T-helper 2 cell treated with Interferon-gamma antibody and Interleukin-4, amounts not matched to agents 100 ng/mL and 5 ng/mL, for 36 hours (primary cell): ENCODE data around the gene TRMU. TPM values are rescaled to one million over a fixed set of nuclear protein-coding genes. Genes with fewer than 3 reads are reported as not detected.
"Not testable (repeated sequence)": the region's sequence is repeated elsewhere in the genome, so short reads cannot be mapped to it uniquely, and the experiment has no call there.

Experiments
- intact Hi-C: fragments of 100-400 bp; cut with micrococcal nuclease; formaldehyde crosslinking; loops from one replicate; pipeline ENCODE4 v1.15.1; 2023
- total RNA-seq: library from RNA; stranded (reverse); gene quantifications from 2 replicates; pipeline ENCODE4 v1.2.3, GENCODE V29; 2022

Gene TRMU
- total RNA-seq, 1 donor from 2014 or later, result 65.2 TPM

DNA sequence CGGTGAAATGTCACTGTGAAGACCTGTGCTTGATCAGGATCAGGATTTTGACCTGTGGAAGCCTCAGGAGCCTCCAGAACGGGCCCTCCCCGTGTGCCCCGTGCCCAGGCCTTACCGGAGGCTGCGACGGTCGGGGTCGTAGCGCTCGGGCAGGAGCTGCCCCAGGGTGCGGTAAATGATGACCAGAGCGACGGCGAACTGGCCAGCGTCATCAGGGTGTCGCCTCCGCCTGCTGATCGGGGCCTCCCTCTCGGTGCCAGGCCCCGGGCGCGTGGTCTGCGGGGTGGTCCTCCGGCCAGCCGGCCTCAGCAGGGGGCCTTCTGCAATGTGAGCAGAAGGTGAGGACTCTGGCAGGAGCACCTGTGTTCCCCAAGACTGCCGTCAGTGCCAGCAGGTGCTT, 46.2 kb downstream of the TRMU start:
- intact Hi-C loops, result no loop called here

GRCh38 chr22:46382524-46382923, 47.0 kb downstream of the TRMU start:
- intact Hi-C loops, result no loop called here

DNA sequence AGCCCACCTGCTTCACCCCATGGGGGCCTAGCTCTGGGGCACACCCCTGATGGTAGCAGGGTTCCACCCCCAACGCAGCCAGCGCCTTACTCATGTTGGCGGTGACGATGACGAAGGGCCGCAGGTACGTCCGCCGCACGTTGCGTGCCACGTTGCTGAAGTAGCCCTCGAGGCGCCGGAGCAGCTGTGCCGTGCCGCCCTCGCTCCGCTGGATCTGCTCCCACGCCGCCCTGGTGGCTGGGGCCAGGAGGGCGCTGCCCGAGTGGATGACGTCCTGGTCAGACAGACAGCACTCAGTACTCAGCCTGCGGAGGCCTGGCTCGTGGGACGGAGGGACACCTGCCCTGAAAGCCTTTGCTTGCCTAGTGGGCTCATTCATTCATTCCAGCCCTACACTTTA, 50.8 kb downstream of the TRMU start:
- intact Hi-C loops, result no loop called here

DNA sequence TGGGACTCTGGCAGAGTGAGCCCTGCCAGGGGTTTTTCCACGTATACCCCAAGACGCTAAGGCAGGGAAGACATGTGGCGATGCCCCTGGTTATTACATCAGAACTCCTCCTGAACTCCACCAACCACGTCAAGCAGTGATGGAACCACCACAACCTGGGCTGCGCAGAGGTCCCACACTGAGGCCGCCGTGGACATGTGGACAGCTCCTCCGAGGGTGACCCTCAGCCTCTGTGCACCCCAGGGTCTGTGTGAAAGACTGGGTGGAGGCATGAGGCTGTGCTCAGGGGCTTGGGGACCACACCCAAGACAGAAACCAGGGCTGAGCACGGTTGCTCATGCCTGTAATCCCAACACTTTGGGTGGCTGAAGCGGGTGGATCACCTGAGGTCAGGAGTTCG, 52.2 kb downstream of the TRMU start:
- intact Hi-C loops, result no loop called here

DNA sequence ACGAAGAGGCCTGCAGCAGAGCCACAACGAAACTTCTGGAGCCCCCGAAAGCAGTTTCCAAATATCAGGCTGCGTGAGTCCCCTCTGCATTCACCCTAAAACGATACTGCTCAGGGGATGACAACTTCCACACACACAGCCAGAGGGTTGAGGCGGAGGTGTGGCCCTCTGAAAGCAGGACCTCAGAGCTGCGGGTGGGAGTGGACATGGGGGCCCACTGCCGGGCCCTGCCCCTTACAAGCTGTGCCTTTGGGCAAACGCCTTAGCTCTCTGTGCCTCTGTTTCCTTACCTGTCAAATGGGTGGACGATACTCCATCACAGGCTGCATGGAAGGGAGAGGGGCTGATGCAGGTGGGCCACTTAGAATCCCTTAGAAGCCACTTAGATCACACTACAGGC, 53.1 kb downstream of the TRMU start:
- intact Hi-C loops, result no loop called here

DNA sequence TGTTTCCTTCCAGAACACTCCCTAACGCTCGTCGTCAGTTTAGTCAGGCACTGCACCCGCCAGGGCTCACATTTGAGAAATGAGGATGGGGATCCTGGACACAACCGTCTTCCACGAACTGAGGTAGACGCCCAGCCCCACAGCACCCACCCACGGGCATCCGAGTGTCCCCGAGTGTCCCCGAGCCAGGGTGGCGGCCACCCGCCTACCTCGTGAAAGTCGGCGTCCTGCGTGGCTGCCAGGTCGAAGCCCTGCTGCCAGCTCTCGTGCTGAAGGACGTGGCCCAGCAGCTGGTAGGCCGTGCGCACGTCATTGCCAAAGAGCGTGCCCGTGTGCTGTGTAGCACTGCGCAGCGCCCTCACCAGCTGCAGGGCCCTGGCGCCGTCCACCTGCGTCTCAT, 53.6 kb downstream of the TRMU start:
- intact Hi-C loops, result no loop called here

- intact Hi-C loops, result no loop called here
Measured at GRCh38 chr22:46390105-46390651, 54.7 kb downstream of the TRMU start.

DNA sequence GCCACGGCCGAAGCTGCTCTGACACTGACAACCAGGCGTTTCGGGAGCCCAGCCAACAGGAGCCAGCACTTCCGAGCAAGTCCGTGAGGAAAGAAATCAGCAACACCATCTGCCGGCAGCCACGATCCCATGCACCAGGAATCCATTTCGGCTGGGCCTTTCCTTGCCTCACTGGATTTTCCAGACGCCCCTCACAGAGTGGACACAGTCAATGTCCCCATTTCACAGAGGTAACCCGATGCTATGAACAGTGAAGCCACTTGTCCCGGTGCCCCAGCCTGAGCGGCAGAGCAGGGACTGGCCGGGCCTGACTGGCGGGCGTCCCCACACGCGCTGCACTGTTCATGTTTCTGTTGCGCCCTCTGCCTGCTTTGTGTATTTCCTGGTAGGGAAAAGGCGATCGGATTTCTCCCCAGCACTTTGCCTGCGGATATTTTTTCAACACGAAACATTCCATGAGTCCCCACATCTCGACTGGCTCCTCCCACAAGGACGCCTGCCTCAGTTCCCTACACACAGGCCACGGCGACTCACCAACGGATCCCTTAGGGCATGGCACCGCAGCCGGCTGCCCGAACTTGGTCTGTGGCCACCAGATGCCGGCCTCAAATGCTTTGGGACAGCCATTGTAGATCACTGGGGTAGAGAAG, 55.3 kb downstream of the TRMU start:
- intact Hi-C loops, result no loop called here

DNA sequence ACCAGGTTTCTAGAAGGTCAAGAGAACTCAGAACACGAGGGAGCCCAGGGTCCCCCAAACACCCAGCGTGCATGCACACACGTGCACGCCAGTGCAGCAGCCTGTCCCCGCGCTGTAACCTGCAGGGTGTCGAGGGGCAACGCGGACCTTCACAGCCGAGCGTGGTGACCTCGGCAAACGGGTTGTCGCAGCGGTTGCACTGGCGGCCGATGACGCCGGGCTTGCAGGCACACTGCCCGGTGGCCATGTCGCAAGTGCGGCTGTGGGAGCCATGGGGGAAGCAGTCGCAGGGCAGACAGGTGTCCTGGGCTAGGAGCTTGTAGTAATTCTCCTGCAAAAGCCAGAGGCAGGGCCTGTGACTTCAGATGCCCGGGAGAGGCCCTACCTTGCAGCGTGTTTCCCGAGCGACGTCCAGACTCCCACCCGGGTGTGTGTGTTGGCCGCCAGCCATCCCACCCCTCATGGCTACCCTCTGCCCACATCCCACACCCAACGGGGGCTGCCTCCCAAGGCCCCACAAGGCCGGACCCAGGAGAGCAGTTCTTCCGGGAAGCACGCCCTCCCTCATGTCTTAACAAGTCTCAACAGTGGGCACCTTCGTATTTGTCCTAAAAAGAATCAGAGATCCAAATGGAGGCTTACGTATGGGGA, 56.1 kb downstream of the TRMU start:
- intact Hi-C loops, result no loop called here

DNA sequence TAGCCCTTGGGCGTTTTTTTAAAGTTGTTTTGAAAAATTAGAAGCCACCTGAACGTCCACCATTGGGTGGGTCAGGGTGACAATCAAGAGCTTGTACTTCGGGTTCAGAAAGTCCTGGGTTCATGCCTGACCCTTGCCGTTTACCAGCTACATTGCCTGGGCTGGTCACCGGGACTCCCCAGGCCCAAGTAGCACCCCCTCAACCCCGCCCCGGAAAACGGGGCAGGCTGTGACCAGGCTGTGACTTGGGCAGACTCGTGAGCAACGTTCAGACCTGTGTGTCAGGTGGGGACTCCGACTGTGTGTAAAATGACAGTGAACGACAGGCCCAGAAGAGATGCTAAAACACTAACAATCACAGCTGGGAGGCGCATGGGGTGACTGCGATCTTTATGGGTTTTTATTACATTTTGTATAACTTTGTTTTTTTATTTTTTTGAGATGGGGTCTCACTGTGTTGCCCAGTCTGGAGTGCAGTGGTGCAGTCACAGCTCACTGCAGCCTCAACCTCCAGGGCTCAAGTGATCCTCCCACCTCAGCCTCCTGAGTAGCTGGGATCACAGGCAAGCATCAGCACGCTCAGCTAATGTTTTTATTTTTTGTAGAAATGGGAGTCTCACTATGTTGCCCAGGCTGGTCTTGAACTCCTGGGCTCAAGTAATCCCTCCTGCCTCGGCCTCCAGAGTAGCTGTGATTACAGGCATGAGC, 56.8 kb downstream of the TRMU start:
- intact Hi-C loops, result no loop called here

DNA sequence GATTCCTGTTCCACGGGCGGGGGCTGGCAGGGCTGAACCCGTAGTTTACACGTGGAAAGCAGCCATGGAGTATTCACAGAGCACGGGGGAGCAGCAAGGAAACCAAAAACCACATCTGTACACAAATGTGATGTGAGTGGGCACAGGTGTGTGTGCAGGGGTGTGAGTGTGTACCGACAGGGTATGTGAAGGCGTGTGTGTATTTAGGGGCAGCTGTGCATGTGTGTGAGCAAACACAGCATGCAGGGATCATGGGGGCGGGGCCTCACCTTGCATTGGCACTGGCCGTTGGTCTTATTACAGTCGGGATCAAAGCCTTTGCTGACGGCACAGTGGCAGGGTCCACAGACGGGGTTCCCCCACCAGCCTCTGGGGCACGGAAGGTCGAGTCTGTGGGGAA, 58.4 kb downstream of the TRMU start:
- intact Hi-C loops, result no loop called here

- intact Hi-C loops, result no loop called here
Measured at GRCh38 chr22:46394622-46395021, 59.1 kb downstream of the TRMU start.

- intact Hi-C loops, result no loop called here
Measured at GRCh38 chr22:46395145-46395544, 59.6 kb downstream of the TRMU start.

DNA sequence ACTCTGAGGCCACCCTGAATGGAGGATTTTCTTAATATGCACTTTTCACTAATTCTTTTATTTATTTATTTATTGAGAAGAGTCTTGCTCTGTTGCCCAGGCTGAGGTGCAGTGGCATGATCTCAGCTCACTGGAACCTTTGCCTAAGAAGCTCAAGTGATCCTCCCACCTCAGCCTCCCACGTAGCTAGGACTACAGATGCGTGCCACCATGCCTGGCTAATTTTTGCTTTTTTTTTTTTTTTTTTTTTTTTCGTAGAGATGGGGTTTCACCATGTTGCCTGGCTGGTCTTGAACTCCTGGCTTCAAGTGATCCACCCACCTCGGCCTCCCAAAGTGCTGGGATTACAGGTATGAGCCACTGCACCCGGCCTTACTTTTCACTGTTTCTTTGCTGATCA, 61.5 kb downstream of the TRMU start:
- intact Hi-C loops, result not testable (repeated sequence)

GRCh38 chr22:46397514-46397913, 62.0 kb downstream of the TRMU start:
- intact Hi-C loops, result no loop called here

DNA sequence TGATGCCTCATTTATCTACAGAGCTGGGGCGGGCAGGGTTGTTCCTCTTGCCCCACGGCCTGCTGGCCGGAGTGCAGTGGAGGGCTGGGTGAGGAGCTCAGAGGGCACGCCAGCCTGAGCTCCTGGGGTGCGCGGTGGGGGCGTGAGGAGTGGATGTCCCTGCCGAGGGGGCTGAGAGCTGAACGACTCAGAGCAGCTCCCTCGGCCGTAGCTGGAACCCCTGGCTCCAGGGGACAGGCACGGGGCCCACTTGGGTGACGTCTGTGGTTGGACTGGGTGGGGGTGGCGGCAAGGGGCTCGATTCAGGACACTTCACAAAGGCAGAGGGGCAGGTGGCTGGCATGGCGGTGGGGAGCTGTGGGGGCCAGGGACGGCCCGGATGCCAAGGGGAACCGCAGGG, 62.4 kb downstream of the TRMU start:
- intact Hi-C loops, result no loop called here

DNA sequence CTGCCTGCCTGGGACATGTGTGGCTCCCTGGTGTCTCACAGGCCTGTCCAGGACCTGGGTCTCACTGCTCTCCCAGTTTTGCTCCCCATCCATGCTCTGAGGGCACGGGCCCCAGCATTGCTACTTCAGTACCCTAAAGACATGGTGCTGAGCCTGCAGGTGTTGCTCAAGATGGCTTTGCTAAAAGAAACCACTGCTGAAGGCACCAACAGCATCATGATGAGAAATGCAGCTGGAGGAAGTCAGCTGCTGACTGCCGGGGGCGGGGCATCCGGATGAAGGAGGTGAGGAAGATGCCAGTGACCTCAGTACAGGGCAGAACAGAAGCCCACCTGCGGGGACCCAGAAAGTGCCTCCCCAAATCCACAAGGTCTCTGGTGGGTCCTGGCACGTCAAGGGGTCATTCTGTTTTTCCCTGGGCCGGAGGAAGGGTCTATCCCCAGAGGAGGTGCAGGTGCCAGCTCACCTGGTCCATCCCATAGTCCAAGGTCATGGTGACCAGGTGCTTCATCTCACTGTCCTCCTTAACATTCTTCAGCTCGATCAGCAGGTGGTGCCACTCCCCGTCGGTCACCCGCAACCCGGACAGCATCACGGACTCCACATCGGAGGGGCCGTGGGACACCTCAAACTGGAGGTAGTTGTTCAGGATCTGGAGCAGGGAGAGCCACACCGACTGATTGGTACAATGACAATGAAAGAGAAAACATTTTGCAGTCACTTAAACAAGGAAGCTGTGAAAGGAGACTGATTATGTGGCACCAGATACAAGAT, 63.9 kb downstream of the TRMU start:
- intact Hi-C loops, result no loop called here

DNA sequence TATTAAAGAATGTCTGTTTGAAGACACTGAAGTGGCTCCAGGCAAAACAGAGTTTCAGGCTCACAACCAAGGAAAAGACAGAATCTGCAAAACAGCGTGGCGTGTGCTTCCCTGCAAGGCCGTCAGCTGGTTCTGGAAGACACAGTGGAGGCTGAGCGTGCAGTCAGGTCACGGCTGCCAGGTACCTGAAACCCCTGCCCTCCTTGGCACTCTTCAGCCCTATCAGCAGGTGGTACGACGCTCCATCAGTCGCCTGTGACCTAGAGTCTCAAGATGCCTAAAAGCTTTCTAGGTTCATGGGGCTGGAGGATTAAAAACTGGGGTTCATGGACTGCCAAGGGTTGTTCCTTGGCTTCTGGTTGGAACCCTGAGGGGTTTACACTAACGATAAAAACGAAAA, 65.9 kb downstream of the TRMU start:
- intact Hi-C loops, result no loop called here

DNA sequence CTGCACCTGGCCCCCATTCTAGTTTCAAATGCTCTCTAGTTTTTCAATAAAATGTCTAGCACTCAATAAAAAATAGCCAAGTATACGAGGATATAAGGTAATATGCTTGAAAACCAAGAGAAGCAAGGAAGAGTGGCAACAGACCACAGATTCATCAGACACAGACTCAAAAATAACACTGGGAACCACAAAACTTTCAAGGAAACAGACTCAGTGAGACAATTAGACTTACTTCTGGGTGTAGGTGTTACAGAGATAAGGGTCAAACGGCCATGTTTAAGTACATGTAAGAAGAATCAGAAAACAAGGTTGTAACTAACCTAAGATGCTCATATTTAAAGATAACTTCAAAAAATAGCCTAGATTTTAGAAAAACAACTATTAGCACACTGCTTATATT, 67.0 kb downstream of the TRMU start:
- intact Hi-C loops, result no loop called here

- intact Hi-C loops, result not testable (repeated sequence)
Measured at GRCh38 chr22:46403880-46404279, 68.4 kb downstream of the TRMU start.

DNA sequence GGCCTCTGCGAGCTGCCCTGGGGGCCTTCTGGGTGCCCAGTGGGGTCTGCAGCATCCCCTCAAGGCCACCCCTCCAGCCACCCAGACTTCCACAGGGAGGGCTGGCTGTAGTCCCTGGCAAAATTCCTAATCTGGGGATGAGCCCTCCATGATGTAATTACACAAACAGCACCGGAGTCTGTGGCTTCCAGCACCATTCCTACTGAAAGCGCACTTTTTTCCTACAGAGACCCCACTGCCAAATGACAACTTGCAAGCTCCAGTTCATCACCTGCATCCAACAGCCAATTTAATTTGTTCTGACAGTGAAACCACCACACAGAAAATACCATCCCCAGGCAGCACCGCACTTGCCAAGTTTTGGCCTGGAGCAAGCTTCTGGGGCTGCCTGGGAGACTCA, 70.4 kb downstream of the TRMU start:
- intact Hi-C loops, result no loop called here

DNA sequence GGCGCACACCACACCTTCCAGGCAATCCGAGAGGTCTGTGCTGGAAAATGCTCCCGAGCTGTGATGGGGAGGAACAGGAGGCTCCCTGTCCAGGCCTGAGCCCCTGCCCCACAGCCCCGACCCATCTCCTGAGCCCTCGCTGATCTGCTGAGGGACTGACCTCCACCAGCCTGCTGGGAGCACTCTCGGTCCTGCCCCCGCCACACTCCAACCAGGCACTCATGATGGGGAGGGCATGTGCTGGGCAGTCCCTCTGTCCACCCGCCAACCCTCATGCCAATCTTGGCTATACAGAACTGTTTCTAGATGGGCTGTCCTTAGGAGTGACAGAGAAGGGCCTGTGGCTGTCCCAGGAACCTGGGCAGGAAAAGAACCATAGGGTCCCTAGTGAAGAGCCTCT, 70.8 kb downstream of the TRMU start:
- intact Hi-C loops, result no loop called here
